Kidney tubule cell (primary cell): ENCODE measurements around the gene NTM.

ENCODE experiments used
- DNase-seq: peaks from one replicate; pipeline ENCODE4 v3.0.0-alpha.2; 2018; ENCODE audit warnings: low spot score

The NTM gene

DNA sequence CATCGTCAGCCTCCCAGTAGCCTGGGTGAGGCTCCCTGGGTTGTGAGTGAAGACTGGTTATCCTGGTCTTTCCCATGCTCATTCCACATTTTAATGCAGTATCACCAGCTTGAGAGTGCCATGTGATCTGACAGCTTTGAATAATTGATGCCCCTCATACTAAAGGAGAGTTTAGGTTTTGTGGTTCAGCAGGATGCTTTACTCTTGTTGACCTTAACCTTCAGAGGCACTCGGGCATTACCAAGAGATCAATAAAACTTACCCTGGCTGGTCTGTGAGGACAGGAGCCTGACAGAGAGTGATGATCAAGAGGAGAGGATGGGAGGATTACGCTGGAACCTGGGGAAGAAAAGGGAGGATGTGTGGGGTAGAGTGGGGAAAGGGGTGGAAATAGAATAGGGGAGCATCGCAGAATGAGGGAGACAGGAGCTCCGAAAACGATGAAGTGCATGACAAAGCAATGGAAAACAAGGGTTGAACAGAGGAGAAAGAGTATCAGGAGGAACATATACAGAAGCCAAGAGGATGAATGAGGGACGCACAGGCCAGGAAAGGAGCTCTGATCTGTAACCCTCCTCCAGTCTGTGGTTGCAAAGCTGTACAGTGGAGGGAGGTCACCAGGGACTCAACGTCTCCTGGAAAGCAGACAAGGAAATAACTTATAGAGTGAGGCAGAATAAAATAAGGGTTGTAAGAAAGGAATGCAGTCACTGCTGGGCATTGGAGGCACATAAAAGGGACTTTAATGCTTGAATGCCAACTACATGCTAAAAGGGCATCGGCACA is 594.5 kb downstream of the NTM start:
- DNase-seq, result no peak

DNA sequence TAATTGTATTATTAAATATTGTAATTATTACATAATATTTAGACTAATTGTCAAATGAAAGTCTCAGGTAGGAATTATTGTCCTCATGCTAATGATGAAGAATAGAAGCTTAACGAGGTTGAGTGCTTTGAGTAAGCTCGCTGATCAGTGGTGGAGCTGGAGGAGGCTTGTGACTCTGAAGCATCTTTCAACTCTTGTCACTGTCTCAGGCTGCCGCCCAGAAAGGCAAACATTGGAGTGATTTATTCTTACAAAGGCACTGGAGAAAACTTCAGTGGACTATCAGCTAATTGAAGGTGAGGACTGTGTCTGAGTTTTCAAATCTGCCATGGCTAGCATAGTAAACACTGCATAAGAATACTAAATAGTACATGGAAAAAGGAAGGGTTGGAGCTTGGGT is 595.1 kb downstream of the NTM start:
- DNase-seq, result no peak

DNA sequence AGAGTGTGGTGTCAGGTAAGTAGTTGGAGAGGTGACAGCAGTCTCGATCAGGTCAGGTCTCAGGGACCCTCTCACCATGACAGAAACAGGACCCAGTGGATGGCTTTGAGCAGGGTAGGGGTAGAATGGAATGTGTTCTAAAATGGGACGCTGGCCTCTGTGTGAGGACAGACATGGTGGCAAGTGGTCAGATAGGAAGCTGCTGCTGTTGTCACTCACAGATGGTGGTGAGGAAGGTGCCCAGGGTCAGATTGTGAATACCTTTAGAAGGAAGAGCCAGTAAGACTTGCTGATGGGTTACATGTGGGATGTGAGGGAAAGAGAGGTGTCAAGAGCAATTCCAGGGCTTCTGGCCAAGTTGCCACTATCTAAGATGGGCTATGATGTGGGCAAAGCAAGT is 596.3 kb downstream of the NTM start:
- no peak for DNase-seq

DNA sequence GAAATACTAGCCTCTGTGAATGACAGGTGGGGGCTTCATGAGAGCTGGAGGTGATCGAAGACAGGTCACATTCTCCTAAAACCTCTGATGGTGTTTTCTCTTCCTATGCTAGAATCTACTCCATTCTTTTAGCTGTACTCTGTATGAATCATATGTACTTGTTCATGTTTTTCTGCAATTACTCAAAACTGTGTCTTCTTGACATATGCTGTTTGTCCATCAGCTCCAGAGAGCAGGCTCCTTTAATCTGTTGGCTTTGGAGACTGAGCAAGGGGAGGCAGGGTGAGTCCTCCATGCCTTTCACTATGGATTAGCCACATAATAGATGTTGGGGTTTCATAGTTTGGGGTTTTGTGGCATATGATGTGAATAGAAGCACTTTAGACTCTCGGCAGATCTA is 598.8 kb downstream of the NTM start:
- no peak for DNase-seq

DNA sequence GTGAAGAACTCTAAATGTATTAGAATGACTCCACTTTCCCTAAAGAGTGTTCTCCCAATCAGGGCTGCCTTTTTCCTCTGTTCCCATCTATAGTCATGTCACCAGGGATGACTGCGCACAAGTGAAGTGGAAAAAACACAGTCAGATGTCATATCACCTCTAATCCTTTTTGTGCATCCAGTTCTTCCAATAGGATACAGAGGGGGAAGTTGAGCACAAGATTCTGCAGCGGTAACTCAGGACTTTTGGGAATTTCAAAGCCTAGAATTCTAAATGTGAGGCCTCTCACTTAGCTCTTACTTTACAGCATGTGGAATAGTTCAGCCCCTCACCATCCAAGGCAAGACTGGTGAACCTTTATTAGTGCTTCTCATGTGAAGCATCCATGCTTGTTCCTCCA is 602.6 kb downstream of the NTM start:
- DNase-seq, result no peak

DNA sequence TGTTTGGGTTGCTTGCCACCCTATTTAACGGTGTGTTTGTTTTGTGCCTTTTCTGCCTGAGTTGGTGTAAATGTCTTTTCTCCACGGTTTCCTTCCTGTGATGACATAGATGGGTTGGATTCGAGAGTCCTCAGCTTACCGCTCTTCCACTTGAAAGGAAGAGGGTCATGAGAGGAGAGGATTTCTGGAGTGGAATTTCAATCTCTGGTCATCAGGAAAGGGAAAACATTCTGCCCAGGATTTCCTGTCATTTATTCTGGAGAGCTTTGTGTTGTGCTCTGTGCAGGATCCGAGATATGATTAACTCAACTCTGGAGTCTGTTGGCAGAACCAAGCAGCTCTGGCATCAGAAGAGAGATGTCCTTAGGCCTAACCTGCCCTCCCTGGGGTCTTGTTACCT is 605.2 kb downstream of the NTM start:
- no peak for DNase-seq

DNA sequence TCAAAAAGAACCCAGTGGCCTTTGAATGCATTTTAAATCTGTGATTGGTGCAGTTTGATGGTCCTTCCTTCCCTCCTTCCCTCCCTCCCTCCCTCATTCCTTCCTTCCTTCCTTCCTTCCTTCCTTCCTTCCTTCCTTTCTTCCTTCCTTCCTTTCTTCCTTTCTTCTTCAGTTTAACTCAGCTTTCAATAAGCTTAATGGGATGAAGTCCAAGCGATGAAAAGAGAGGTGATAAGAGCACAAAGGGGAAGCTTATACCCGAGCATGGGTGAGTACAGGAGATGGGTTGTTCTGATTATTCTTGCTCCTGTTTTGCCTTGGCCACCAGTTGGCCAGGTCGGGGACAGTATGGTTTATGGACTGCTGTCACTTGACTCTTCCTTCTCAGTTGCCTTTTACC is 605.6 kb downstream of the NTM start:
- no peak for DNase-seq

DNA sequence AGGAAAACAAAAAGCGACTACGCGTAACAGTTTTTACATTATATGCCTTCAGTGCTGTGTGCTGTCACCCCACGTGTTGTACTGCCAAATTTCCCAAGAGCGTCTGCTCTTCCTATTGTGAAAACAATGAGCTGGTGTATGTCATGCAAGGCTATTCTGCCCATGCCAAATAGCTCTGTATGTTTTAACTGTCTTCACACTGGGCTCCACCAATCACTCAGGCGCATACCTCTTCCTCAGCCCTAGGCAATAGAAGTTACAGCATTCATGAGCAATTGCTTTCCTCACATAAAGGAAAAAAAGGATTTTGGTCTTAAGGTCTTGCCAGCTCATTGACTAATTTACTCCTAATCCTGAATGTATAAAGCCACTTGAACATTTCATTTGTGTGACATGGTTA is 606.8 kb downstream of the NTM start:
- DNase-seq, result peak; percentile 72

DNA sequence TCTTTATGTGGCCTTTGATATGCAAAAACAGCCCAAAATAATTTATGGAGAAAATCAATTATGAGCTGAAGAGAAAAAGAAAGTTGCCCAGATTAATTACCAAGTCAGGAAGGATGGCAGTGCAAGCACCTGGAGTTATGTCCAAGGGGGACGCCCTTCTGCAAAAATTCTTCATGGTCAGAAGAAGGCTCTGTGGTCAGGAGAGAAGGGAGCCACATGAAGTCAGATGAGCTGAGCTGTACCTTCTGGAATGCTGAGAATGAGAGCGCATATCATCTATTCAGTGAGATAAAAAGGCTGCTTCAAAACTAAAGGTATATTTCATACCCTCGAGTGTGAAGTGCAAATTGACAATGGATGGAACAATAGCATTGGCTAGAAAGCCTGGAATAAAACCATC is 607.4 kb downstream of the NTM start:
- peak; percentile 93 for DNase-seq

DNA sequence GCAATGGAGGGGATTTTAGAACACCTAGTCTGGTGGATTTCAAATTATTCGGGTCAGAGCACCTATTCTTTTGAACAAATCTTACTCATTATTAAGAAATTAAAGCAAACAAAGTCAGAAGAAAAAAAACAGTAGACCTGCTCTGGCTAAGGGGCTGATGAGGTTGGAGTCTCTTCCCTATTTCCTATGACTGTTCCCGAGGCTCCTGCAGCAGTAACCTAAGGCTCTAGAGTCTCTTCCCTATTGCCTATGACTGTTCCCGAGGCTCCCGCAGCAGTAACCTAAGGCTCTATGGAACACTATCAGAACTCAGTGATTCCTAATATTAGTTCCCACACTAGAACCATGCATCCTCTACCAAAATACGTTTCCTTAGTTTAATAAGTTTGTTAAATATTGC is 607.9 kb downstream of the NTM start:
- peak; percentile 45 for DNase-seq

DNA sequence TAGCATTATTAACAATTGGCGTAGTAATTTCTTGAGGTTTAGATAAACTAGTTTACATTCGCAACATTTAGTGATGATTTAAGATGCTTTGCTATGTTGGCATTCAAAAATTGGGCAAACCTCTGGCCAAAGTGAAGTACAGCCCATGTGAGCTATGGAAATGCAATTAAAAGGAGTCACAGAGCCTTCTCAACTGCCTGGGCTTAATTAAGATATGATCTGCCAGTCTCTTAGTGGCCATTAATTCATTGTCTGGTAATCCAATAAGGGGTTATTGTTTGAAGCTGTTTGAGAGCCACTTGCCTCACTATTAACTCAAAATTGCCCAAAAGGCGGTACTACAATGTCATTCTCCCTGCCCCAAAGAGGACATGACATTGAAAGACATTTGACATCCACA is 608.9 kb downstream of the NTM start:
- DNase-seq, result no peak

DNA sequence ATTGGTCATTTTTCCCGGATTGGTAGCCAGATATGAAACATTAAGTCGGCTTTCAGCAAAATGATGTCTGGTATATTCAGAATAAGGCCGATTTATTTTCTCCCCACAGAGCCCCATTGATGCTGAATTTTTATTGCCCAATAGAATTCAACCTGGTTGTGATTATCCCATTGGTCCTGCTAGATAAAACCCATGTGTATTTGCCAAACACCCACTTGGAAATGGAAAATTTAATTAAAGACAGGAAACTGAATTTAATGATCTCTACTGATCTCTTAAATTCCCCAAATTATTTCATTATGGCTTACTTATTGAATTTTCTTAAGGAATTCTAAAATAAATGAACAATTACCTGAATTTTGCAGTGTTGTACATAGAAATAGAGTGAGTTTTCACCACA is 609.8 kb downstream of the NTM start:
- no peak for DNase-seq

DNA sequence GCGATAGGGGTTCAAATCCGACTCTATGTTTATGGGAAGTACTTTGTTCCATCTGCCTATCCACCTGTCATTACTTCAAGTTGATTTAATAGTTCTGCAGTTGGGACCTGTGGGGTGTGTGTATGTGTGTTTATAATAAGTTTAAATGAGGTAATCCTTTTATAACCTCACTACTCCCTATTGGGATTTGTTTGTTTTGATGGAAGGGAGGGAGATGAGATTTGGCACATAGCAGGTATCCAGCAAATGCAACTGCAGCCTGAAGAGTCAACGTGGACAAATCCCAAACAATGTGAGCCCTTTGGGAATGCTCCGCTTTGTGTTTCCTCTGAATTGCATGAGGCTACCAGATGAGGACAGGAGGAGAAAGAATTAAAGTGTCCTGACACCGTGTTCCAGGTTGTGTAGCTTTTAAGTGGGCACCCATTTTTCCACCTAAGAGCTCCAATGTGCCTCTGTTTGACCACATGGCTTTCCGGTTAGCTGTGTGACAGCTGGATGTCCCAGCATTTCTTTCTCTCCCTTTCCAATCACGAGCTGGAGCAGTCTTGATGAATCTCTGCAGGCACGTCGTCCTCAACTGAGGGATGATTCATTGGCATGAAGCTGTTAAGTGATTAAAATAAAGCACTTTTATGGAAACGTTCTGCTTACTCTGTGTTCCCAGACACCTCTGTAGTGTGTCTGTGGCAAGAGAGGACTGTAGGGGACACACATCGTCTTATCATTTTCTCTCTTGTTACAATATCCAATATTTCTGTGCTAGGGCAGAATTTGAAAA is 610.7 kb downstream of the NTM start:
- no peak for DNase-seq

DNA sequence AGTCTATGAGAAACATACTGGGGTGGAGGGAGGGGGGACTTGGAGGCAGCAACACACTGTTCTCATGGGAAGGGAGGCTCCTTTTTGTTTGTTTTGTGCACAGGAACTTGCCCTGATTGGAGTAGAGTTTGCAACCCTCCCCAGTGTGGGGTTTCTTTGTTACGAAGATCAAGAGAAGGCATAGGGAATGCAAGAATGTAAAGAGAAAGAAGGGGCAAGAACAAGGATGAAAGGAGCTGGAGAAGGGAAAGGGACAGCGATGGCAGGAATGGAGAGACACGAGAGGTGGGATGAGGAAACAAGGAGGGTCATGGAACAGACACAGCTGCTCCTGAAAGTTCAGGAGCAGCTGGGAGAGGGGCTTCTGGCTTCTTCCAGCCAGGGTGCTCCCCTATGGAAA is 611.7 kb downstream of the NTM start:
- no peak for DNase-seq

DNA sequence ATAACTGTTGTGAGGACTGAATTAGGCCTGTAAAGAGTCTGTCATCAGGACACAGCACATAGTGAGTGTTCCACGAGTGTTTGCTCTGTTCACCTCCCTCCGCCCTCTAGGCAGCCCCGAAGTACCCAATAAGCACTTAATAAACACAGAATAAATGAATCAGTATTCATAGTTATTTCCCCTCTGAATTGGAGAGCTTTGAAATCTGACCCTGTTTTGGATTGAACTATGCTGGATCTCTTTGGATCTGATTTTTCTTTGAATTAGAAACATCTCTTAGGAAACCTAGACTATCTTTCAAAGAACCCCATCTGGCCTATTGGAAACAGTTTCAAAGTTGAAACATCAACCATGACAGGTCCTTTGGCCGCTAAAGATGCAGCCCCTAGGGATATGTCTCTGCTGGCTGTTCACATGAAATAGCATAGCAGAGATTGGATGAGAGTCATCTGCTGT is 615.5 kb downstream of the NTM start:
- DNase-seq, result no peak

DNA sequence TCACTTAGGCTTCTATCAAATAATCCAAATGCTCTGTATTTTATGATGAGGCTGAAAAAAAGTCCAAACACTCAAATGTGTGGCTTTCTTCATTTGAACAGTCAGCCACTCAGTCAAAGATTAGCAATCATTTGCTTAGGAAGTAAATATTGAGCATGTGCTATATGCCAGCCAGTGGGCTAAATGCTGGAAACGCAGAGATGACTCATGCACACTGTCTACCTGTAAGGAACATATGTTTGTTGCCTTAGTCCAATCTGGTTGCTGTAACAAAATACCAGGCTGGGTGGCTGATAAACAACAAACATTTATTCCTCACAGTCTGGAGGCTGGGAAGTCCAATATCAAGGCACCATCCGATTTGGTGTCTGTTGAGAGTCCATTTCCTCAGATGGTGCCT is 617.3 kb downstream of the NTM start:
- peak; percentile 24 for DNase-seq

DNA sequence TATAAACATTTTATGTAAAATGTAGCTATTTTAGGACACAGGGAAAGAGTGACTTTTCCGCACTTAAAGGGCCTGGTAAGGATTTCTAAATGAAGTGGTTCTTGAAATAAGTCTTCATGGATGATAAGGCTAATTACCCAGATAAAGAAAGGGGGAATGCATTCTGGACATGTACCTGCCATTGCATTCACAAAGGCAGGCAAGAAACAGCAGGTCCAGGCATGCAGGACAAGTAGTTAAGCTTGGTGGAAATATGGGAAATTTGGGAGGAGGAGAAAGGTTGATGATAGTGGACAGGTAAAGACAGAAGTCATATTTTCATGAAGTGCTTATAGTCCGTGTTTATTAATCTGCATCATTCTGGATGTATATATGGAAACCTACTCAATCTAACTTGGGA is 621.2 kb downstream of the NTM start:
- DNase-seq, result no peak

DNA sequence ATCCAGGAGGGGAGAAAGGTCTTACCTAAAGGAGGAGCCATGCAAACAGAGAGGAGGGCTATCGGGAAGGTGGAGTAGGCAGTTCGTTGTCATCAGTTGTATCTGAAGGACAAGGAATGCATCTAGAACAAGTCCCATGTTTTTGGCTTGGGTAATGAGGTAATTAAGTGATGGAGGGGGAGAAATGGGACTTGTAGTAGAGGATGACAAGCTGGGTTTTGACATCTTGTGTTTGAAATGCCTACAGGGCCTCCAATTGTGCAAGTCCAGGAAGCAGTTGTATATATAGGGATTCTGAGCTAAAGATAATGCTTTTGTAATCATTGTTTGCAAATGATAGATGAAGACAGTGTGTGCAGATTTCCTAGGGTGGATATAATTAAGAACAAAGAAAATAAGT is 622.8 kb downstream of the NTM start:
- DNase-seq, result no peak

DNA sequence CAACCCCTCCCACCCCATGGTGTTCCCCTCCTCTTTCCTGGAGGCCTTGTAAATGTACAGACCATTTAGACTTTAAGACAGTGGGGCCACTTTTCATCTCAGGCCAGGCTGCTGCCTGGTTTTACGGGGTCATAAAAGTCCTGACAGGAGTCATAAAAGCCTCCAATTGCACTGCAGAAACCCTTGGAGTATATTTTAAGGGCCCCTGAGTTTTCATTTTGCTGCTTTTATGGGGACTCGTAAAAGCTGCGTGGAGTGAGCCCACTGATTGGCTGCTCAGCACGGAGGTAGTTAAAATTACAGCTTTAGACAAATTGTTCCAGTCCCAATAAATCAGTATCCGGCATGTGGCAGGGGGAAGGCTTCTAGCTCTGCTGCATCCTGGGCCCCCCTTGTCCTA is 627.6 kb downstream of the NTM start:
- no peak for DNase-seq

DNA sequence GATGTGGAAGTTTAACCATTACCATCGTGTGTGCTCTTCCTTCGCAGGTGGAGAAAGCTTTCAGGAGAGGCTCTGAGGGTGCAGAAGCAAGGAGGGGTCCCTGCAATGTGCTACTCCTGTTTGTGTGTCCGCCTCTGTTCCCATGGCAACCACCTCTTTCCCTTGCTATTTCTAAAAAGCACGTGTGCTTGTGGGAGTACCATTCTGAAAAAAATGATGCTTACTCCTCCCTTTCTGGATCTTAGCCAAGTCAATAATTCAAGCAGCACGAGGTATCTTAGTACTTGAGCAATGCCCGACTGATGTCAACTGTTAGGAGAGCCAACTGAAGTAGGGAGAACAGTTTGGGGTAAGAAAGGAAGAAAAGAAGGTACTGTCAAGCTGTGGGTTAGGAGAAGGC is 628.7 kb downstream of the NTM start:
- DNase-seq, result peak; percentile 11

DNA sequence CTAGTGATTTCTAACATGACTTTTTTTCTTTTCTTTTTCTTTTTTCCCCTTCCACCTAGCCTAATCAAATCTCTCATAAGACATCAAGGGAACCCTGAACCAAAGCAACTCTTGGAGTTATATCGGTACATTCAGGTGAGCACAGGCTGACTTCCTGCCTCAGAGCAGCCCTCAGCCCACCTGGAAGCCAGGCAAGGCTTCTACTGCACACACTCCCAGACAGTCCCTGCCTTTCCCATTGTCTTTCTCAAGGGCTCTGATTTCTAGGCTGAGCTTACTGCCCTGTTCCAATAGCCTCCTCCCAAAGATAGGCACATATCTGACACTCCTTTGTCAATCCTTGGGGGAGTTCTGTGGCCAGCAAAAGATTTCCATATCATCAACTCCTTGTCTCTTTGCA is 629.5 kb downstream of the NTM start:
- DNase-seq, result no peak

DNA sequence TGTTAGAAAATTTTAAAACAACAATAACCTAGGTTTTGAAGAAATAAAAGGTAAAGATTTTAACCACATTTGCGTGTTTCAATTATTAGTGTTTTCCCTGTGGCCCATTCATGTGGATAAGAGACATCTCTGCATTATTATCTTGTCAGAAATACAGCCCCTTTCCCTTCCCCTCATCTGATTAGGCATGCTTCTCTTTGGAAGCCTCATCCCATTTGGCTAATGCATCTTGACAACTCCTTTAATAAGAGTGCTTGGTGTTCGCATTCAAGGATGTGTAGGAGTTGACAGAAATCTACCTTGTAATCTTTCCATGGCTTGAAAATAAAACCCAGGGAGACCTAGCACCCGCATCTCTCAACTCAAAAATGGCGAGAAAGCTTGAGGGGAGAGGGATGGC is 635.5 kb downstream of the NTM start:
- no peak for DNase-seq

DNA sequence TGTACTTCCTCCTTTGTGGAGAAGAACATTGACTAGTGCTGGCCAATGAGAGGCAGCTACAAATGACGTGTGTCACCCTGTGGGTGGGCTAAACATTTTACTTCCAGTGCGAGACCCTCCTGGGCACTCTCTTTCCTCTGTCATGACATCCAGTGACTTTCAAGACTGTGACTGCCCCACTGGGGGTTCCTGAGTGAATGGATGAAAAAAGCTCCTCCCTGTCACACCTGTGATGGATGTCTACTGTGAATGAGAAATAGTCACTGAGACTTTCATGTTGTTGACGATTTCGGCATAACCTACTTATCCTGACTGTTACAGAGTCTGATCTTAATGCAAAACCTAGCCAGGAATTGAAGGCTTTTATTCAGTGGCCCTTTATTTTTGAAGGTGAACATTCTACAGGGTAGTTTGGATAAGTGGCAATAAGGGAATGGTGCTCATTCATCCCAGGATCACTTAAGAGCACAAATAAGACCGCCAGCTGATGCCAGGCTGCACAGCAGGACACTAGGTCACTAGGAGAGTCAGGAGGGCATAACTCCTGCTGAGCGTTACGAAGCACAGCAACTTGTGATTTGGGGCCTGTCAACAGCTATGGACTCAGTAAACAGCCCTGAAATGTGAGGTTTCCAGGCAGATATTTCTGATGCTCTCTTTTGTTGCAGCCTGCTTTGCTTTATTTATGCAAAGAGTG is 636.6 kb downstream of the NTM start:
- DNase-seq, result no peak
